Chondrocyte (in vitro differentiated cells): ENCODE results near the gene ASIC3. TPM values are rescaled to one million over a fixed set of nuclear protein-coding genes. Genes with fewer than 3 reads are reported as not detected.

Experiments
- DNase-seq: peaks from one replicate; pipeline ENCODE4 v3.0.0; 2021; ENCODE audit warnings: mixed read lengths, low spot score
- H3K27ac Mint-ChIP-seq: one replicate; pipeline ENCODE4 v1.8.0; 2021; ENCODE audit warnings: mild to moderate bottlenecking, moderate library complexity, mixed read lengths; ENCODE audit not compliant: unreplicated experiment
- H3K27me3 Mint-ChIP-seq: 2 replicates; pipeline ENCODE4 v1.8.0; 2021; ENCODE audit warnings: low read depth, mixed read lengths
- H3K36me3 Mint-ChIP-seq: 2 replicates; pipeline ENCODE4 v1.8.0; 2021; ENCODE audit warnings: low read depth, mixed read lengths
- H3K4me1 Mint-ChIP-seq: 2 replicates; pipeline ENCODE4 v1.8.0; 2021; ENCODE audit warnings: low read depth, mild to moderate bottlenecking, mixed read lengths
- H3K4me3 Mint-ChIP-seq: one replicate; pipeline ENCODE4 v1.8.0; 2021; ENCODE audit warnings: mild to moderate bottlenecking, moderate library complexity, mixed read lengths; ENCODE audit not compliant: unreplicated experiment
- H3K9me3 Mint-ChIP-seq: 2 replicates; pipeline ENCODE4 v1.8.0; 2021; ENCODE audit warnings: low read depth, mixed read lengths
- total RNA-seq: library from RNA; stranded (reverse); gene quantifications from 3 replicates; pipeline ENCODE4 v1.2.1, GENCODE V29; 2021
- TF ChIP-seq, protein P1 (sequence below): fragments of 200-600 bp; sonication (generic); IDR thresholded peaks from 2 replicates; pipeline ENCODE4 v1.5.0; 2021; ENCODE audit warnings: antibody characterized with exemption, mild to moderate bottlenecking, moderate library complexity

ASIC3 gene
- total RNA-seq, 1 donor from 2014 or later, result 2.4 TPM

DNA sequence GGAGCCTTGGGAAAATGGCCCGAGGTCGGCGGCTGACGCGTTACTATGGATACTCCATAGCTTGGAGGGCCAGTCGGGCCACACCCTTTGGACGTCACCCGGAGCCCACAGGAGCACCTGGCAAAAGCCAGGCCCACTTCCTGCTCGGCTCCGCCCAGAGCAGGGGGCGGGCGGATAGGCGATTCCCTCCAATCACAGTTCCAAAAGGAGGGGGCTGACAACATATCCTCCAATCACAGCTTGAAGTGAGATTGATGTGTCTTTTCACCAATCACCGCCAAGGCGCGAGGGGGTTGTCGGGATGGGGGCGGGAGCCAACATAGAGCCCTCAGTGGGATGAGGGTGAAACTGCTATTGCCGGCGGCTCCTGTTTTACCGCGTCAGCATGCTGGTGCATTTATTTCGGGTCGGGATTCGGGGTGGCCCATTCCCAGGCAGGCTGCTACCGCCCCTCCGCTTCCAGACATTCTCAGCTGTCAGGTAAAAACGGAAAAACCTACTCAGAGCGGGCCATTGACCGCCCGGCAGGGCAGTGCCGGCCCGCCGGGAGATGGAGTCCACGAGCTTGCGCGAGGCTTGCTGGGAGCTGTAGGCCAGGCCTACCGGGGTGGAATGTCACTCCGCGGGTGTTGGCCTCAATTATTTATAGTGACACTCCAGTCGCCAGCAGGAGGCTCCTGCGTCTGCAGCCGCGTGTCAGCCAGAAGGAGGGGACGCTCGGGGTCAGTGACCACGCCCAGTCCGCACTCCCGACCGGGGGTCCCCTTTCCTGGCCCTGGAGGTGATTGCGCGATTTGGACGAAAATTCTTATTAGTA lies 20.0 kb upstream of the ASIC3 start, which contains the start of gene ABCB8:
Gene ABCB8, plus strand, starts transcription at position 320 of the 817 bp plus-strand sequence. Its CDS starts 66 bp downstream, at position 386.
- TF ChIP-seq, protein P1, sequence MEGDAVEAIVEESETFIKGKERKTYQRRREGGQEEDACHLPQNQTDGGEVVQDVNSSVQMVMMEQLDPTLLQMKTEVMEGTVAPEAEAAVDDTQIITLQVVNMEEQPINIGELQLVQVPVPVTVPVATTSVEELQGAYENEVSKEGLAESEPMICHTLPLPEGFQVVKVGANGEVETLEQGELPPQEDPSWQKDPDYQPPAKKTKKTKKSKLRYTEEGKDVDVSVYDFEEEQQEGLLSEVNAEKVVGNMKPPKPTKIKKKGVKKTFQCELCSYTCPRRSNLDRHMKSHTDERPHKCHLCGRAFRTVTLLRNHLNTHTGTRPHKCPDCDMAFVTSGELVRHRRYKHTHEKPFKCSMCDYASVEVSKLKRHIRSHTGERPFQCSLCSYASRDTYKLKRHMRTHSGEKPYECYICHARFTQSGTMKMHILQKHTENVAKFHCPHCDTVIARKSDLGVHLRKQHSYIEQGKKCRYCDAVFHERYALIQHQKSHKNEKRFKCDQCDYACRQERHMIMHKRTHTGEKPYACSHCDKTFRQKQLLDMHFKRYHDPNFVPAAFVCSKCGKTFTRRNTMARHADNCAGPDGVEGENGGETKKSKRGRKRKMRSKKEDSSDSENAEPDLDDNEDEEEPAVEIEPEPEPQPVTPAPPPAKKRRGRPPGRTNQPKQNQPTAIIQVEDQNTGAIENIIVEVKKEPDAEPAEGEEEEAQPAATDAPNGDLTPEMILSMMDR, result peak; percentile 76
- H3K36me3 Mint-ChIP-seq, result peaks cover 2% of the 10 kb centered on the region
- H3K9me3 Mint-ChIP-seq, result no peaks in the 10 kb centered on the region
- peak within 1 kb of the TSS; percentile 95 for H3K4me3 Mint-ChIP-seq
- peaks cover 21% of the 10 kb centered on the region for H3K4me1 Mint-ChIP-seq
- peak within 1 kb of the TSS; percentile 94 for H3K27ac Mint-ChIP-seq
- H3K27me3 Mint-ChIP-seq, result no peaks in the 10 kb centered on the region
- DNase-seq, result no peak

DNA sequence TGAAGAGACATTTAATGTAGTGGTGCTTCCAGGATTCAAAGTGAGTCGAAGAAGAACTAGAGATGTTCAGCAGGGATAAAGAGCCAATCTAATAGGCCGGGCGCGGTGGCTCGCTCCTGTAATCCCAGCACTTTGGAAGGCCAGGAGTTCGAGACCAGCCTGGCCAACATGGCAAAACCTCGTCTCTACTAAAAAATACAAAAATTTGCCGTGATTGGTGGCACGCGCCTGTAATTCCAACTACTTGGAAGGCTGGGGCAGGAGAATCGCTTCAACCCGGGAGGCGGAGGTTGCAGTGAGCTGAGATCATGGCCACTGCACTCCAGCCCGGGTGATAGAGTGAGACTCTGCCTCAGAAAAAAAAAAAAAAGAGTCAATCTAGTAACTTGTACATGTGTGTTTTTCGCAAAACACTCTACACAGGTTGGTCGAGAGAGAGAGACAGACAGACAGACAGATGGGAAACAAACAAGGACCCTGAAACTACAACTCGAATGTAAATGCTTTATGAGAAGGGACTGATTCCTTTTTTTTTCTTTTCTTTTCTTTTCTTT lies 19.3 kb upstream of the ASIC3 start:
- H3K27ac Mint-ChIP-seq, result peak overlapping the region; percentile 94
- peak overlapping the region; percentile 95 for H3K4me3 Mint-ChIP-seq
- peaks cover 2% of the 10 kb centered on the region for H3K36me3 Mint-ChIP-seq
- DNase-seq, result no peak
- TF ChIP-seq, protein P1, result peak; percentile 40
- peaks cover 21% of the 10 kb centered on the region for H3K4me1 Mint-ChIP-seq
- H3K9me3 Mint-ChIP-seq, result no peaks in the 10 kb centered on the region
- H3K27me3 Mint-ChIP-seq, result no peaks in the 10 kb centered on the region

DNA sequence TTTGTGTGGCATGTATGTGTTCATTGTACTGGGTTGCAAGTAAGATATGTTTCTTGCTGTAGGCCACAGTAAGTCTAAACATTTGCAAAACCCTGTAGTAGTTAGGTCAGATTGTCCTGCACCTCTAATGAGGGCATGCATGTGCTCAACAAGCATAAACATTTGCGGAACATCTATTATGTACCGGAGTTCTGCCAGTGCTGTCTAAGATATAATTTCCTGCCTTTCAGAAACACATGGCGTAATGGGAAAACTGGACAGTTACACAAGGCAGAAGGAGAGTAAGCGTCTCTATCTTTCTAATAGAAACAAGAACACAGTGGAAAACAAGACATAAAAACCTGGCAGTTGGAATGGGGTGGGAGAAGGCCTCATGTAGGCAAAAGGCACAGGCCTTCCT lies 17.3 kb upstream of the ASIC3 start:
- no peaks in the 10 kb centered on the region for H3K27me3 Mint-ChIP-seq
- peaks cover 21% of the 10 kb centered on the region for H3K4me1 Mint-ChIP-seq
- H3K27ac Mint-ChIP-seq, result no peak overlapping the region
- H3K4me3 Mint-ChIP-seq, result no peak overlapping the region
- DNase-seq, result no peak
- peaks cover 5% of the 10 kb centered on the region for H3K36me3 Mint-ChIP-seq
- TF ChIP-seq, protein P1, result no peak
- H3K9me3 Mint-ChIP-seq, result no peaks in the 10 kb centered on the region

- no peaks in the 10 kb centered on the region for H3K27me3 Mint-ChIP-seq
- no peaks in the 10 kb centered on the region for H3K9me3 Mint-ChIP-seq
- no peak overlapping the region for H3K27ac Mint-ChIP-seq
- H3K4me3 Mint-ChIP-seq, result no peak overlapping the region
- H3K36me3 Mint-ChIP-seq, result peaks cover 5% of the 10 kb centered on the region
- H3K4me1 Mint-ChIP-seq, result peaks cover 21% of the 10 kb centered on the region
- TF ChIP-seq, protein P1, result no peak
- no peak for DNase-seq
Observed at GRCh38 chr7:151032936-151033863, 15.1 kb upstream of the ASIC3 start.

- Mint-ChIP-seq H3K27me3 (no peaks in the 10 kb centered on the region), H3K27ac (no peak overlapping the region), H3K9me3 (no peaks in the 10 kb centered on the region), H3K4me1 (peaks cover 24% of the 10 kb centered on the region), H3K4me3 (no peak overlapping the region), H3K36me3 (peaks cover 3% of the 10 kb centered on the region)
- TF ChIP-seq, protein P1, result no peak
- DNase-seq, result no peak
Observed at GRCh38 chr7:151033864-151034249, 14.5 kb upstream of the ASIC3 start.
